ENCODE data around the gene ZNF780B.

DNA sequence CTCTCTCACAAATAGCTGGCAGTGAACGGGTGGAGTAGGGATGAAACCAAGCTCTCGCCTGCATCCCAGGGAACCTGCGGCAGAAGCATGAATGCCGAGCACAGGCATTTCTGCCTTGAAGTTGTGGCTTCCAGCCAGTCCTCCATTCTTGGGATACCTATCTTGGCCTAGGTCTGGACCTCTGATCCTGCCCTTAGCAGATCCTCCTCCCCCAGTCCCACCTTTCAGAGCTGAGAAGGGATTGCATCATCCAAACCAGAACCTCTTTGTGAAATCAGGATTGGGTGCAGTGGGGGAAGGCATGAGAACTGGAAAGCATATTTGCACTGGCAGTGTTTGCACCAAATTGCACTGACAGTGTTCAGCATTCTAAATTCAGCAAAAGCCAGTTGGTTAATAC is 28.9 kb upstream of the ZNF780B start:
- TF ChIP-seq CTCF (IDR thresholded peaks at IDR 0.05; ENCODE audit: low read depth, low read length) (no peak), POLR2A (IDR thresholded peaks at IDR 0.05; ENCODE audit: extremely low read depth, insufficient read length) (no peak)
